GM18520 (cell line): ENCODE measurements around the gene AP2A1.
A peak's percentile ranks its signal among the peaks of the same experiment; 100 is the strongest.

Experiments used
- ATAC-seq: cut with Tn5 transposase; IDR thresholded peaks from one replicate; pipeline ENCODE4 v1.9.1; 2021; ENCODE audit not compliant: unreplicated experiment

AP2A1 gene

DNA sequence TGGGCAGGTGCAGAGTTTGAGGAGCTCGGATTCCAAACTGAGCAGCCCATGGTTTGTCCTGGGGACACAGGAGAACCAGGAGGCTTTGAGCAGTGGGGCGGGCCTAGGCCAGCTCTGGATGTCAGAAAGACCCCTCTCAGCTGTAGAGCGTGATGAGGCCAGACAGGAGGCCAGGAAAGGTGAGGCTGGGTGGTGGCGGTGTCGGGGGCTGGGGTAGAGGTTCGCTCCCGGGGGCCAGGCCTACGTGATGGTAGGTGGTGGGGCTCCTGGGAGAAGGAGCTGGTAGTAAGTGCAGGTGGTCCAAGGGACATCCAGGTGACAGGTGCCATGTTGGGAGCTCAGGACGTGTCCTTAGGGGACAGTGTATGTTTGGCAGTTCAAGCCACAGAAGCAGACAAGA is 70.6 kb downstream of the AP2A1 start:
- ATAC-seq, result no peak

GRCh38 chr19:49838885-49839588 is 72.2 kb downstream of the AP2A1 start:
- no peak for ATAC-seq

DNA sequence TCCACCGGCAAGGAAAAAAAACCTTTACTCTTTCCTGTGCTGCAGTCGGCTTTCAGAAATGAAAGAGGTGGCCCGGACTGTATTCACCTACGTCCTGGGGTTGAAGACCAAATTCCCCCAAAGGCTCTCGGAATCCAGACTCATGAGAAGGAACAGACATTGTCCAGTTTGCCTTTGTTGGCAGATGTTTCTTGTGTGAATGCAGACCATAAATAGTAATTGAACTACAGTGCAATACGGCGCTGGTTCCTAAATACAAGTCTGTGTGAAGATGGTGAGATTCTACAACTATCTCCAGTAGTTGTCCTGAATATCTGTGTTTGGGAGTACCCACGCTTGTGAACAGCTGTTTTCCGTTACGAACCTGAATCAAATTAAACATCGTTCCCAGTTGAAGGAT is 72.9 kb downstream of the AP2A1 start:
- no peak for ATAC-seq

GRCh38 chr19:49840321-49840720 is 73.5 kb downstream of the AP2A1 start:
- ATAC-seq, result no peak

DNA sequence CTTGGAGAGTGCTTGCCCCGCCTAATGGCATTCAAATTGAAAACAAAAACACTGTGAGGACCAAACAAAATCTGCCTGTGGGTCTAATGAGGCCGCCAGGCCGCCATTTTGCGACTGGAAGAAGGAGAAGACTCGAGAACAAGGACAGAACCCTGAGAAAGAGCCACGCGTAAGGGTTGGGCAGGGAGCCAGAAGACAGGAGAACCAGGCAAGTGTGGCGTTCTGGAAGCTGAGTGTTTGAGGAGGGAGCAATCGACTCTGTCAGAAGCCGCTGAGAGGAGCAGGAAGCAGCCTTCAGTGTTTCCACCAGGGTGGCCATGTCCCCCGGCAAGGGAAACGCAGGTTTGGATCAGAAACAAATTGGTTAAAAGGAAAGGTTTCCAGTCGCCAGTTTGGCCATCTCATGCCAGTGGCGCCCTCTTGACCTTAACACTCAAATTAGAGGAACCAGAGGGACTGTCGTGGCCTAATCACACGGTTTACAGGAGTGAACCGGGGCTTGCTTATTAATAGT is 74.0 kb downstream of the AP2A1 start:
- ATAC-seq, result no peak

- ATAC-seq, result peak; percentile 52
Observed at GRCh38 chr19:49843265-49843664, 76.5 kb downstream of the AP2A1 start.

DNA sequence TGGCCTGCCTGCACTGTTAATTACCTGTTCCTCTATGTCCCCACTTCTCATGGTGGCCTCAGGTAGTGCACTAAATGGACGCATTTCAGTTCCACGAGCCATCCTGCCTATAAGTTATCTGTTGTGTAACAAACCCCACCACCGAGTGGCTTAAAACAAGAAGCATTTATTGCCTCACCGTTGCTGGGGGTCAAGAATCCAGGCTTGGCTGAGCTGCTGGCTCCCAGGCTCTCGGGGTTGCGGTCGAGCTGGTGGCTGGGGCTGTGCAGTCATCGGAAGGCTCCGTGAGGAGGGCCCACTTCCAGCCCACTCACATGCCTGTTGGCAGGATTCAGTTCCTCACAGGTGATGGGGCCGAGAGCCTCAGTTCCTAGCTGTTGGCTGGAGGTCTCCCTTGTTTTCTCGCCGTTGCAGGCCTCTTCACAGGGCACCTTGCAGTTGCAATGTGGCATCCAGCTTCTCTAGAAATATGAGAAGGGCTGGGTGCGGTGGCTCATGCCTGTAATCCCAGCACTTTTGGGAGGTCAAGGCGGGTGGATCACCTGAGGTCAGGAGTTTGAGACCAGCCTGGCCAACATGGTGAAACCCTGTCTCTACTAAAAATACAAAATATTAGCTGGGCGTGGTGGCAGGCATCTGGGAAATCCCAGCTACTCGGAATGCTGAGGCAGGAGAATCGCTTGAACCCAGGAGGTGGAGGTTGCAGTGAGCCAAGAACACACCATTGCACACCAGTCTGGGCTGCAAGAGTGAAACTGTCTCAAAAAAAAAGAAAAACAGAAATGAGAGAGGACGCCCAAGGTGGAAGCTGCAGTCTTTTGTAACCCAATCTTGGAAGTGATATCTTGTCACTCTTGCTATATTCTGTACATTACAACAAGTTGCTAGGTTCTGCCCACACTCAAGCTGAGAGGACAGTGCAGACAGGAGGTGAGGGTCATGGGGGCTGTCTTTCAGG is 77.6 kb downstream of the AP2A1 start:
- ATAC-seq, result no peak

- ATAC-seq, result no peak
Observed at GRCh38 chr19:49845414-49845813, 78.6 kb downstream of the AP2A1 start.

DNA sequence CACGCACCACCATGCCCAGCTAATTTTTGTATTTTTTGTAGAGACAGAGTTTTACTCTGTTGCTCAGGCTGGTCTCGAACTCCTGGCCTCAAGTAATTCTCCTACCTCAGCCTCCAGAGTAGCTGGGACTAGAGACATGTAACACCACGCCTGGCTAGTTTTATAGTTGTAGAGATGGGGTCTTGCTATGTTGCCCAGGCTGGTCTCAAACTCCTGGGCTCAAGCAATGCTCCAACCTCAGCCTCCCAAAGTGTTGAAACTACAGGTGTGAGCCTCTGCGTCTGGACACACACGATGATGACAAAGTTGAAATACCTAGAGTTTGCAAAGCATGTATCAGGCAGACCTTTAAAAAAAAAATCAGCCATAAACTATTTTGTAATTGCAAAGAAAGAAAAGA is 79.6 kb downstream of the AP2A1 start:
- no peak for ATAC-seq

- ATAC-seq, result no peak
Observed at GRCh38 chr19:49847731-49848696, 81.2 kb downstream of the AP2A1 start.

- no peak for ATAC-seq
Observed at GRCh38 chr19:49848938-49849337, 82.1 kb downstream of the AP2A1 start.

DNA sequence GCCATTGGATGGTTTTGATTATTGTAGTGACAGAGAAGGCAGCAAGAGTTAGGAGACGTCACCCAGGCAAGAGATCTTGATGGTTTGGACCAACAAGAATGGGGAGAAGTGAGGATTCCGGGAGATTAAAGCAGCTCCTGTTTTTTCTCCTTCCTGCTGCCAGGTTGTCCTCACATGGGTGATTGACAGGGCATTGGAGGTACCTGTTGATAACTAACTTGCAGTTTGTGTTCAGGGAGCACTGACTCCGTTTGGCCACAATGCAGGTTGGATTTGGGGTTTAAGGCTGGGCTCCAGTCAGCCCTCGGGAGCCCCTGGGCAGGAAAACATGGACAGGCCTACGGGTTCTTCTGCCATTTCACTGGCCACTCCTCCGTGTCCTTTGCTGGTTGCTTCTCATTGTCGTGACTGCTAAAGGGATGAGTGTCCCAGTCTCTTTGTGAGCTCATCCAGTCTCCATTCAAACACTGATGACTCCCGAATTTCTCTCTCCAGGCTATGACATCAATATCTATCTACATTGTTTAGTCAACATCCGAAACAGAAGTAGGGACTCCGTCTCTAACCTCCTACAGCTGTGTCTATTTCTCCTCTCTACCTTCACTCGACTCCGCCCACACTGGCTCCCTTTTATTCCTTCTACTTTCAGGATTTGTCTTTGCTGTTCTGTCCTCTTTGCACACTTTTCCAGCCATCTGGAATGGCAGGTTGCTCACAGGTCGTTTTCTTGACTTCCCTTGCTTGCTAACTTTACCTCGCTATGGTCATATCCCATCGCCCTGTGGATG is 82.8 kb downstream of the AP2A1 start:
- no peak for ATAC-seq

GRCh38 chr19:49850221-49850486 is 83.4 kb downstream of the AP2A1 start:
- no peak for ATAC-seq

GRCh38 chr19:49850487-49851342 is 83.9 kb downstream of the AP2A1 start, which contains the start of gene PTOV1:
TSS of gene PTOV1 (plus strand) at chr19:49851159.
- ATAC-seq, result peak; percentile 65

DNA sequence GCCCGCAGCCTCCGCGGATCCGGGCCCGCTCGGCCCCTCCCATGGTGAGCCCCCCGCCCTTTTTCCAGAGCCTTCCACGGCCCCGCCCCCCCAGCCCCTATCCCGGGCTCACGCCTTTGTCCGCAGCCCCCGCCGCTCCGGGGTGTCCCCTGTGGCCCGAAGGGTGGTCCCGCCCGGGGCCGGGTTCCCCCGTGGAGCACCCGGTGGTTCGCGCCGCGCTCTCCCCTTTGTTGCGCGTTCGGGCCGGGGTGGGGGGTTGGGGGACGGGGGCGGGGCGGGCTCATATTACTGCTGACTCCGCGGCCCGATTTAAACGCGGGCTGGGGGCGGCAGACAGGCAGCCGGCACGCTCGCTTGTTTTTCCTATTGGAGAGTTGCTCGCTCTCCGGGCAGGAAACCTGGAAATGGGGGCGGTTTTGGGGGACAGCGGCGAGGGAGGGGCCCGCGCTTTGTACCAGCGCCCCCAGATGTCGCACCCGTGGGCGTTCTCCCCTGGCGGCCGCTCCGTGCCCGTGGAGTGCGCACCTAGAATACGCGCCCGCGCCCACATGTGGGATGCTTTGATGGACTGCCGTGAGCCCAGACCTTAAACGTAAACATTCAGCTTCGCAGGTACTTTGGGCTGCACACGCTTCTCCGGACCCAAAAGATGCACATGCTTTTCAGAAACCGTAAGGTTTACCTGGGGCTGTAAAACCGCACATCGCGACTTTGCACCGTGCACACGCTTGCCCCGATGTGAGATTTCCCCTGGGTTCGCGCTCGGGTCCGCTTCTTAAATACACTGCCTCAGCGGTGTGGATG is 84.9 kb downstream of the AP2A1 start:
- no peak for ATAC-seq

DNA sequence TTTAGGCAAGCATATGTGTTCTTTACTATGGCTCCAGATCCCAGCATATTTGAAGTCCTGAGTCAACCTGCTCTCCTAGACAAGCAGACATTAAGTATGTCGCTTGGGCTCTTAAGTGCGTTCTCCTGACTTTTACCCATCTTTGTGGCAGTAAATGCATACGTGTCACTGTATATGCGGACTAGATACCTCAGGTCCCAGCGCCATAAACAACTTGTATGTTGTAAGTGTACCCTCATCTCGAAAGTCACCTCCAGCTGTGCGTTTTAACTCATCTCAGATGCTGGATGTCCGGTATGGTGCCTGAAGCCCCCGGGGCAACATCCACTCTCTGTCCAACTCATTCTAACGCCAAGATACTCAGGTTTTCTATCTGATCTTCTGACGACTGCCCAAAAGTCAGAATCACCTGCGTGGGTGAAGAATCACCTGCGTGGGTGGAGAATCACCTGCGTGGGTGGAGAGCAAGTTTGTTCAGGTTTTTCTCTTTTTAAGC is 85.9 kb downstream of the AP2A1 start:
- no peak for ATAC-seq

DNA sequence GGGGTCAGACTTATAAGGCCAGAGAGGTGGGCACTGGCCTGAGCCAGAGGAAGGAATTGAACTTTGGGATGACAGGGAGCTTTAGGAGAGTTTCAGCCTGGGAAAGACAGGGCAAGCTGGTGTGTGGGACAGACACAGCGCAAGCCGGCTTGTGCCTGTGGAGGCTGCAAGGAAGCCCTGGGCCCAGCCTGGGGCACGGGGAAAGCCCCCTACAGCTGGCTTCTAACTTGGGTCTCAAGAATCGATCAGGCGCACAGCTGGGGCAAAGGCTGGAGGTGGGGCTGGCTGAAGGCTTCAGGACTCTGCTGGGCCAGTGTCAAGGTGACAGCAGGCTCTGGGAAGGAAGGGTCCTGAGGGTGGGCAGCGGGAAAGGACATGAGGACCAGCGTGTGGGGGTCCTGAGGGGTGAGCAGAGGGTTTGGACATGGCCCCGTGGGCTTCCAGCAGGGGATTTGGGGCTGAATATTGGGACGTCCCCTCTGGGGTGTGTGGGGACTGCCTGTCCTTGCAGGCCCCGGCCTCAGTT is 87.1 kb downstream of the AP2A1 start:
- ATAC-seq, result no peak
